Upper lobe of left lung (tissue), 4 donors: ENCODE data around the gene EXOC4.

Experiments used
- POLR2A ChIP-seq, 4 donors: fragments of 450-650 bp; IDR thresholded peaks; one replicate each; pipeline ENCODE4 v1.5.1; 2016 to 2017; ENCODE audit warnings: antibody characterized with exemption in 4 of 4, mild to moderate bottlenecking in 2 of 4
- POLR2AphosphoS5 ChIP-seq, 2 donors: sonication (generic); formaldehyde crosslinking; IDR thresholded peaks; one replicate each; pipeline ENCODE4 v1.5.1; 2017; ENCODE audit warnings: antibody characterized with exemption in 2 of 2
- TF ChIP-seq, protein P1 (sequence below), 6 experiments: fragments of 450-650 bp in 4 of 6; fragments of 200-600 bp in 2 of 6; sonication (generic) in 2 of 6; IDR thresholded peaks; one replicate each; pipeline ENCODE4 v1.5.1; 2016 to 2019; ENCODE audit warnings: antibody characterized with exemption in 6 of 6

GRCh38 chr7:133282094-133282493 lies 29.2 kb downstream of the EXOC4 start:
- TF ChIP-seq, protein P1, sequence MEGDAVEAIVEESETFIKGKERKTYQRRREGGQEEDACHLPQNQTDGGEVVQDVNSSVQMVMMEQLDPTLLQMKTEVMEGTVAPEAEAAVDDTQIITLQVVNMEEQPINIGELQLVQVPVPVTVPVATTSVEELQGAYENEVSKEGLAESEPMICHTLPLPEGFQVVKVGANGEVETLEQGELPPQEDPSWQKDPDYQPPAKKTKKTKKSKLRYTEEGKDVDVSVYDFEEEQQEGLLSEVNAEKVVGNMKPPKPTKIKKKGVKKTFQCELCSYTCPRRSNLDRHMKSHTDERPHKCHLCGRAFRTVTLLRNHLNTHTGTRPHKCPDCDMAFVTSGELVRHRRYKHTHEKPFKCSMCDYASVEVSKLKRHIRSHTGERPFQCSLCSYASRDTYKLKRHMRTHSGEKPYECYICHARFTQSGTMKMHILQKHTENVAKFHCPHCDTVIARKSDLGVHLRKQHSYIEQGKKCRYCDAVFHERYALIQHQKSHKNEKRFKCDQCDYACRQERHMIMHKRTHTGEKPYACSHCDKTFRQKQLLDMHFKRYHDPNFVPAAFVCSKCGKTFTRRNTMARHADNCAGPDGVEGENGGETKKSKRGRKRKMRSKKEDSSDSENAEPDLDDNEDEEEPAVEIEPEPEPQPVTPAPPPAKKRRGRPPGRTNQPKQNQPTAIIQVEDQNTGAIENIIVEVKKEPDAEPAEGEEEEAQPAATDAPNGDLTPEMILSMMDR (IDR thresholded peaks at IDR 0.05): no peak
- TF ChIP-seq POLR2AphosphoS5 (IDR thresholded peaks at IDR 0.05) (no peak), POLR2A (IDR thresholded peaks at IDR 0.05) (no peak)
